Non-pigmented ciliary epithelial cell (primary cell): Measurements from ENCODE around the gene CLASRP.

Experiments
- DNase-seq: peaks from one replicate; pipeline ENCODE4 v3.0.0-alpha.2; 2010; ENCODE audit warnings: low read depth

CLASRP gene

GRCh38 chr19:45079911-45080370 is 41.1 kb downstream of the CLASRP start:
- DNase-seq = no peak

GRCh38 chr19:45082170-45082569 is 43.3 kb downstream of the CLASRP start:
- DNase-seq = no peak

- DNase-seq = no peak
Observed at GRCh38 chr19:45086480-45086879, 47.6 kb downstream of the CLASRP start.

- no peak for DNase-seq
Observed at GRCh38 chr19:45087531-45087930, 48.7 kb downstream of the CLASRP start.

- DNase-seq = no peak
Observed at GRCh38 chr19:45090034-45090433, 51.2 kb downstream of the CLASRP start.

GRCh38 chr19:45090606-45091005 is 51.8 kb downstream of the CLASRP start:
- DNase-seq = no peak

- peak; percentile 96 for DNase-seq
Observed at GRCh38 chr19:45091031-45091923, 52.4 kb downstream of the CLASRP start.

- DNase-seq = peak; percentile 91
Observed at GRCh38 chr19:45092747-45093678, 54.2 kb downstream of the CLASRP start, which contains the start of gene PPP1R37. PPP1R37 (plus strand) TSS chr19:45093179; CDS start chr19:45093326, 147 bp downstream.

- DNase-seq = no peak
Observed at GRCh38 chr19:45094137-45094536, 55.3 kb downstream of the CLASRP start.

- no peak for DNase-seq
Observed at GRCh38 chr19:45094707-45095106, 55.9 kb downstream of the CLASRP start.

- DNase-seq = no peak
Observed at GRCh38 chr19:45095496-45096413, 56.9 kb downstream of the CLASRP start.

- DNase-seq = no peak
Observed at GRCh38 chr19:45096700-45097099, 57.9 kb downstream of the CLASRP start.

- DNase-seq = no peak
Observed at GRCh38 chr19:45097450-45097775, 58.6 kb downstream of the CLASRP start.

- peak; percentile 90 for DNase-seq
Observed at GRCh38 chr19:45097776-45098520, 59.1 kb downstream of the CLASRP start.

GRCh38 chr19:45098521-45099466 is 59.9 kb downstream of the CLASRP start:
- DNase-seq = no peak

GRCh38 chr19:45099467-45100191 is 60.8 kb downstream of the CLASRP start:
- no peak for DNase-seq

- no peak for DNase-seq
Observed at GRCh38 chr19:45100201-45100600, 61.4 kb downstream of the CLASRP start.

- DNase-seq = no peak
Observed at GRCh38 chr19:45100846-45101252, 62.0 kb downstream of the CLASRP start.

- DNase-seq = no peak
Observed at GRCh38 chr19:45101806-45102205, 63.0 kb downstream of the CLASRP start.
